UCSD-AML1 (cell line): ENCODE results near the gene CLDND1.

Source experiments
- DNase-seq: peaks from one replicate; lab custom pipeline; 2025; ENCODE audit not compliant: unreplicated experiment; lab: John Stamatoyannopoulos, UW

CLDND1 gene

GRCh38 chr3:98552232-98553020 is 29.7 kb upstream of the CLDND1 start:
- no peak for DNase-seq

DNA sequence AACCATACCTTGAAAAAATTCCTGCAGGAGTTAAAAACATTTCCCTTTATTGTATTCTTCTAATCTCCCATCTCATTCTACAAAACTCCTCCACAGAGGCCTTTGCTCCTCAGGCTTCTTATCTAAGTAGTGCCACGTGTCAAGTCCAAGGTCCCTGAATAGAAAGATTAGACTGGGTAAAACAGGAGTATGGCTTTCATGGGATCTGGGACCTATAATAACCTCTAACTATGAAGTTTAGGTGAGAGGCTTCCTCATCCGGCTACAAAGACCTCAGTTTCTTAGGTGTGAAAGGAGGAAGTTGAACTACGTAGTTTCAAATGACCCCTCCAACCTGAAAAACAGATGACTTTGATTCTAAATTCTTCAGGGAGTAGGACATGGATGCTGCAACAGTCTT is 29.1 kb upstream of the CLDND1 start:
- no peak for DNase-seq

DNA sequence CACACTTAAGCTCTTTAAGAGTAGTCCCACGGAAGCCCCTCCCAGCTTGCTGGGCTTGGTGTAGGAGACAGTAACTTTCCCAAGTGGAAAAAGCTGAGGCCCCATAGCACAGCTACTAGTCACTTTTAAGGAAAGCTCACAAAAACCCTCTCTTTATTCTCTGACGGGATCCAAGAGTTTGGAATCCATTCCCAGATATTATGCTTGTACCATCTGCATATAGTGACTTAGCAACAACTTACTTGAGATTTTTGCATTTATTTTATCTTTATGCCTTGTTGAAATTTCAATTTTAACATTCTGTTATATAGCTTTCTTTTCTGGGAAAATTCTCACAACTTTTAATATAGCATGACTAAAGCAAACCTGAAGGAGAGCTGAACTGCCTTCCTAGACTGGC is 28.5 kb upstream of the CLDND1 start:
- DNase-seq: no peak

- no peak for DNase-seq
Measured at GRCh38 chr3:98550833-98551232, 28.1 kb upstream of the CLDND1 start.

GRCh38 chr3:98548544-98548943 is 25.8 kb upstream of the CLDND1 start:
- DNase-seq: no peak

- no peak for DNase-seq
Measured at GRCh38 chr3:98545940-98546339, 23.2 kb upstream of the CLDND1 start.

DNA sequence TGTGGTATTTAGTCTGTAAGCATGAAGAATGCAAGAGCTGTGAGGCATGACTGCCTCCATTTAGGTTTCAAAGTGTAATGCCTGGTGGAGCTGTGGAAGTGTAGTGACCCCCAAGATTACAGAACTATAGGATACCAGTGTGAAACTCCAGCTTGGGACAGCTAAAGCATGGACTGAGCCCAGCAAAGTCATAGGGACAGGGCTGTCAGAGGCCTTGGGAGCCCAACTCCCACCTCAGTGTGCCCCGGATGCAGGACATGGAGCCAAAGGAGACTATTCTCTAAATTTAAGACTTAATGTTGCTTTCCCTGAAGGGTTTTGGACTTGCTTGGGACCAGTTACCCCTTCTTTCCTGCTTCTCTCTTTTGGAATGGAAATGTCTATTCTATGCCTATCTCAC is 19.9 kb upstream of the CLDND1 start:
- no peak for DNase-seq

DNA sequence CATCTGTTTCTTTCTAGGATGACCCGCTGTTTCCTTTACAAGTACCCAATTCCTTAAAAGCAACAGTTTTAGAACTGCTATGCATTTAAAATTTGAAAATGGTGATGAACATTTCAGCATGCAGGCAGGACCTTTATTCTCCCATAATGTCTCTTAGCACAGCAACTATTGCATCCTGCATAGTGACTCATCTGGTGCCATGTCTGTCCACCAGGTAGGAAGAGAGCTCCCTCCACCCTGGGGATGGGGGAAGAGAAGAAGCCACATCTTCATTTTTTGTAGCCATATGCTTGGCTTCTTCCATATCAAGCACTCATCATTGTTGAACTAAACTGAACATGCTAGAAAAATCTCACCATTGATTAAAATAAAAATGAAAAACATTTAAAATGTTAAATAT is 19.0 kb upstream of the CLDND1 start:
- DNase-seq: no peak

DNA sequence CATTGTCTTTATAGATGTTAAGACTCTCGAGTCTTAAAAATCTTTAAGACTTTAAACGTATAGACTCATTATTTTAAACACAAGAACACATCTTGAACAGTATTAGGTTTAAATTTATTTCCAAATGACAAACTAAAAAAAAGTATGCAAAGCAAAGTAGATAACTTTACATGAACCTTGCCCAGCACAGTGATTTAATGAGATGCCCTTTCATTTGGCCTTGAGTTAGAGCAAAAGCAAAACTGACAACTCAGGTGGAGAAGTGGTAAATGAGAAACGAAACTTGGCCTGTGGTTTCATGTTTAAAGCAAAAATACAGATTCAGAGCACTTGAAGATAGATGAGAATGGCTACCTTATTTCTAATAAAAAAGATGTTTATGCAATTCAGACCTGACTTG is 17.6 kb upstream of the CLDND1 start:
- DNase-seq: no peak

- DNase-seq: no peak
Measured at GRCh38 chr3:98536456-98537017, 13.8 kb upstream of the CLDND1 start.

- no peak for DNase-seq
Measured at GRCh38 chr3:98534734-98535133, 12.0 kb upstream of the CLDND1 start.

DNA sequence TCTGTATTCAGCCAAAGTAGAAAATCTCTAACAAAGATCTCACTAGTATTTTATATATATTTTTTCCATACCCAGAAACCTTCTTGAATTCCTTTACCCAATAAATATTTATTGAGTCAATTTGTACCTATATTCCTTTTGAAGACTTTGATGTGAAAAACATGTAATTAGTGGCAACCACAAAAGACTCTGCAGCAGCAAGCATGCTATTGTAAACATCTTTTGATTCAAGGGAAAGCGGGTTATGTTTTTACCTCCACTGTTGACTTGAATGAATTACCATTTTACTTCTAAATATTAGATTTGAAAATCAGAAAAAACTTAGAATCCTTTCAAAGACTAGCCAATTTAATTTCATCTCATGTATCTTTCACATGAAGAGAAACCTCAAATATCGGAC is 11.5 kb upstream of the CLDND1 start:
- no peak for DNase-seq

- no peak for DNase-seq
Measured at GRCh38 chr3:98532709-98533571, 10.2 kb upstream of the CLDND1 start.

DNA sequence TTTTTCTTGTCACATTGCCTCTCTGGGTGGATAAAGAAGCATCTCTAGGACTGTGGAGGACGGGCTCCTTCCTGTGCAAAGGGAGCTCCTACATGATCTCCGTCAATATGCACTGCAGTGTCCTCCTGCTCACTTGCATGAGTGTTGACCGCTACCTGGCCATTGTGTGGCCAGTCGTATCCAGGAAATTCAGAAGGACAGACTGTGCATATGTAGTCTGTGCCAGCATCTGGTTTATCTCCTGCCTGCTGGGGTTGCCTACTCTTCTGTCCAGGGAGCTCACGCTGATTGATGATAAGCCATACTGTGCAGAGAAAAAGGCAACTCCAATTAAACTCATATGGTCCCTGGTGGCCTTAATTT is 9.6 kb upstream of the CLDND1 start:
- peak; percentile 5 for DNase-seq

- DNase-seq: no peak
Measured at GRCh38 chr3:98531622-98532274, 9.0 kb upstream of the CLDND1 start, which contains the start of gene GPR15. TSS of gene GPR15 (plus strand) at chr3:98531978. CDS start at chr3:98532034, 56 bp downstream.

- DNase-seq: no peak
Measured at GRCh38 chr3:98530676-98531075, 8.0 kb upstream of the CLDND1 start.

GRCh38 chr3:98529856-98530459 is 7.3 kb upstream of the CLDND1 start:
- DNase-seq: peak; percentile 7

DNA sequence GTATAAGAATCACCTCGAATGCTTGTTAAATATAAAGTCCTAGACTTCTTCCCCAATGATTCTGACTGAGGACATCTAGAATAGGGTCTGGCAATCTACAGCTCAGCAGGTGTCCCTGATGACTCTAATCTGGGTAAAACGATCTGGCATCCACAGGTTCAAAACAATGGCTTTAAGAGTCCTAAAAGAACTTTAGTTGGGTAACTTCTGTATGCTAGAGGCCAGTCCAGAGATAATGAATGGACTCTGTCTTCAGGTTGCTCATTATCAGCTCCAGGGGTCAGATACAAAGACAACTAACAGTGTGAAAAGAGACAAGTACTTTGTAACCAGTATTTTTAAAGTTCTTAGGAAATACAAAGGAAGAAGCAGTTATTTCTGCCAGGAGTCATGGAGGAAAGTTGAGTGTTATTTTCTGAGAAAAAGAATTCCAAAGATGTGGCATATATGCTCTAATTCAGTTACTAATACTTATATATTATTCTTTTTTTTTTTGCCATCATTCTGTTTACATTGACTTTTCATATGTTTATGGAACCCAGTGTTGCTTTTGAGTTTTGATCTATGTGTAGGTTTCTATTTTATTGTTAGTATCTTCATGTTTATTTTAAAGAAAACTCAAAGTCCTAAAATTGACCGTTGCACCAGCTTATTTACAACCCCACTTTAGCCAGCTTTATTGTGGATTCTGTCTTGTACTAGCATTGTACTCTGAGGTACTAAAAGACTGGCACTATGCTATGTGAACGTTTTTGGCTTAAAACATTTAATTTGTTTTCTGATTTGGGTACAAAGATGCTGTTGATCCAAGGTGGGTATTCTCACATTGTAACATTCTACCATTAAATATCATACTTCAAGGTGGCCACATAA is 6.0 kb upstream of the CLDND1 start:
- DNase-seq: no peak

DNA sequence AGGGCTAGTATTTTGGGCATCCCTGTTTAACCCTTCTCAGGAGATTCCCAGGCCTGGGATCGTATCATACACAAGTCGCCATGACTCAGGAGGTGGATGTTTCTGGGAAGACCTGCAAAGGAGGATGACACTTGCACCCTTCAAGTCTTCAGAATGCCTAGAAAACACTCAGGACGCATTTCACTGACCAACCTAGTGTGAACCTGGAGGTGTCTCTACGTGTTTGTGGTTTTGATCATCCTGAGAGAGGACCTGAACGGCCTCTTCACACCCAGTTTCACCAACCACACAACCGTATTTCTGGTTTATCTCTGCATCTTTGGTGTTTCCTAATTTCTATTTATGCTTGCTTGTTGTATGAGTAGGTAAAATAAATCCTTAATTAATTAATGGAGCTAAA is 2.8 kb upstream of the CLDND1 start:
- no peak for DNase-seq

DNA sequence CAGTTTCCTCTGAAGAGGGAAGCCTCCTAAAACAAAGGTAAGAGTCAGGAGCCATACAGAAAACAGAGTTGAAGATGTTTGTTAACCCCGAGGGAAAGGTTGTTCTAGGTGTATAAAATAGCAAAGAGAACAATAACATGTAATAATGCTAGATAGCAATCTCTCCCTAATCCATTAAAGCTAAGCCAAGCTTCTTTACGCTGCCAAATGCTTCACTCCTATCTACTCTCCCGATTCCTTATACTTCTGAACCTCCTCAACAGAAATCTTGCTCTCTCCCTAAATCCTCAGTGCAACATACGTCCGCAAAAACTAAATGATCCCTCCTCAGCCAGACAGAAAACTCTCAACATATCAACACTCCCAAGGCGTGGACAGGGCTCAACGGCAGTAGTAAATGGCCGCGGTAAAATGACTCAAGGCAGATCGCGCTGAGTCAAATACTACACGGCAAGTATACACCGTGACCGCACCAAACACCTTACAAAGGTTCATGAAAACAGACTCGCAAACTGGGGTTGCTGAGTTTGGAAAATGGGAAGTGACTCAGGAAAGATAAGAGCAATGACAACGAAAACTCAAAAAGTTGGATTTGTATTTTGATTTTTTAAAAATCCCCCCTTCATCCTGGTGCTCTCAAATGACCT is 682 bp downstream of the CLDND1 start:
- DNase-seq: peak; percentile 37
